BLaER1 (cell line): Measurements from ENCODE around the gene RABGAP1.

Source experiments
- H3K27ac ChIP-seq: shearing (Covaris generic); formaldehyde crosslinking; 2 replicates; pipeline ENCODE4 v1.8.1; 2022
- H3K27me3 ChIP-seq: shearing (Covaris generic); formaldehyde crosslinking; 2 replicates; pipeline ENCODE4 v1.8.1; 2022
- H3K36me3 ChIP-seq: shearing (Covaris generic); formaldehyde crosslinking; 2 replicates; pipeline ENCODE4 v1.8.1; 2022
- H3K4me1 ChIP-seq: shearing (Covaris generic); formaldehyde crosslinking; 2 replicates; pipeline ENCODE4 v1.8.1; 2022
- H3K4me2 ChIP-seq: shearing (Covaris generic); formaldehyde crosslinking; 2 replicates; pipeline ENCODE4 v1.8.1; 2022
- H3K4me3 ChIP-seq: shearing (Covaris generic); formaldehyde crosslinking; 2 replicates; pipeline ENCODE4 v1.8.1; 2022
- H3K9ac ChIP-seq: shearing (Covaris generic); formaldehyde crosslinking; 2 replicates; pipeline ENCODE4 v1.8.1; 2022
- H3K9me3 ChIP-seq: shearing (Covaris generic); formaldehyde crosslinking; 2 replicates; pipeline ENCODE4 v1.8.1; 2022
- H4K20me1 ChIP-seq: shearing (Covaris generic); formaldehyde crosslinking; 2 replicates; pipeline ENCODE4 v1.8.1; 2022
- Cebpa-rat ChIP-seq: shearing (Covaris generic); IDR thresholded peaks from 2 replicates; pipeline ENCODE4 v1.8.1; 2022

The RABGAP1 gene

DNA sequence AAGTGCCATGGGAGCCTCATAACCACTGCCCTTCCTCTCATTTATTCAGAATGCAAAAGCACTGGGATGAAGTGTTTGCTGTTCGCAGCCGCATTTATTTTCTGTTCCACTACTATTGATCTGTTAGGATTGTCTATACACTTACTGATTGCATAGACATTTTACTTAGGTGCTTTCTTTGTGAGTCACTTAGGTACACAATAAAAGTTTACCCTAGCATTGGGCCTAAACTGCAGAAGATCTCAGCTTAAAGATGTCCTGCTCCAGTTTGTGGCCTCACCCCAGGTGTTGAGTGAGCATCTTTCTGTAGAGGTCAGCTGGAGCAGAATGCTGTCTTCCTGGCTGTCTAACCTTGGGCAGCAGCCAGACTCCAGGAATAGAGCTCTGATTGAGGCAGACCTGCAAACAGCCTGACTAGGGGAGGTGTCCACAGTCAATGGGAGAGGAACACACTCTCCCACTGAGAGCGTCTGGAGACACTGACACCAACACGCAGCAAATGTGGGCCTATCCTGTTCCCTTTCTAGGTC lies 146.6 kb downstream of the RABGAP1 start:
- Histone ChIP-seq H4K20me1 (no peaks in the 10 kb centered on the region), H3K9me3 (no peaks in the 10 kb centered on the region), H3K4me3 (no peak overlapping the region), H3K27me3 (no peaks in the 10 kb centered on the region), H3K4me1 (peaks cover 25% of the 10 kb centered on the region), H3K27ac (no peak overlapping the region), H3K36me3 (peaks cover 79% of the 10 kb centered on the region), H3K4me2 (no peak overlapping the region), H3K9ac (no peak overlapping the region)
- no peak for TF ChIP-seq Cebpa-rat

DNA sequence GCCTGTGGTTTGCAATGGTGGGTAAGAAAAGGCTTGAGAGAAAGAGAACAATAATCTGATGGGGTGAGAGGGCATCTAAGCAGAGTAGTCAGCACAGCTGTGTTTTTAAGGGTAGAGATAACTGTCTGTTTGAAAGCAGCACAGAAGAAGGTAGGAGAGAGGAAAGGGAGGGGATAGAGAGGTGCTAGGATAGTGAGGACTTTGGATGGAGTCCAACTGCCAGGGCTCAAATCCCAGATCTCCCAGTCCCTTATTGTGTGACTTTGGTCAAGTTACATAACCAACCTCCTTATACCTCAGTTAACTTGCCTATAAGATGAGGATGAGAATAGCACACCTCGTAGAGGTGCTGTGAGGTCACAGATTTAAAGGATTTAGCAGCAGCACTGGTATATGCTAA lies 148.2 kb downstream of the RABGAP1 start:
- peaks cover 23% of the 10 kb centered on the region for H3K4me1 ChIP-seq
- peaks cover 82% of the 10 kb centered on the region for H3K36me3 ChIP-seq
- H3K27ac ChIP-seq, result no peak overlapping the region
- H3K9ac ChIP-seq, result no peak overlapping the region
- no peaks in the 10 kb centered on the region for H4K20me1 ChIP-seq
- no peak for TF ChIP-seq Cebpa-rat
- no peak overlapping the region for H3K4me2 ChIP-seq
- H3K4me3 ChIP-seq, result no peak overlapping the region
- no peaks in the 10 kb centered on the region for H3K9me3 ChIP-seq
- H3K27me3 ChIP-seq, result no peaks in the 10 kb centered on the region

DNA sequence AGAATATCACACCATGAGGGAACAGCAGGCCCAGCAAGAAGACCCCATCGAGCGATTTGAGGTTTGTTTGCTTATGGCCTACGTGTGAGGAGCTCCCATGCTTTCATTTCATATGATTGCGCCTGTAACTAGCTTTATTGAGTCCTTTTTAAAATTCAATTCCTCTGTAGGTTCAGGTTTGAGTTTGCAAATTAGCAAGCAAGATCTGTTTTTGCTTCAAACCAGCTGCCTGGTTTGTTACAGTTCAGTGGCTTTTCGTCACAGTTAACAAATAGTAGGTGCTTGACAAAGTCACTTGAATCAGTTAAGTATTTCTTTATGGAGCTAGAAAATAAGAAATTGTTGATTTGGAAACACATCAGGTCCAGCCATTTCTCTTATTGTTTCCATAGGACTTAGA lies 149.0 kb downstream of the RABGAP1 start:
- Histone ChIP-seq H3K36me3 (peaks cover 84% of the 10 kb centered on the region), H3K4me1 (peaks cover 15% of the 10 kb centered on the region), H3K4me2 (no peak overlapping the region), H4K20me1 (no peaks in the 10 kb centered on the region), H3K27ac (no peak overlapping the region), H3K9me3 (no peaks in the 10 kb centered on the region), H3K4me3 (no peak overlapping the region), H3K27me3 (no peaks in the 10 kb centered on the region), H3K9ac (no peak overlapping the region)
- TF ChIP-seq Cebpa-rat, result no peak

DNA sequence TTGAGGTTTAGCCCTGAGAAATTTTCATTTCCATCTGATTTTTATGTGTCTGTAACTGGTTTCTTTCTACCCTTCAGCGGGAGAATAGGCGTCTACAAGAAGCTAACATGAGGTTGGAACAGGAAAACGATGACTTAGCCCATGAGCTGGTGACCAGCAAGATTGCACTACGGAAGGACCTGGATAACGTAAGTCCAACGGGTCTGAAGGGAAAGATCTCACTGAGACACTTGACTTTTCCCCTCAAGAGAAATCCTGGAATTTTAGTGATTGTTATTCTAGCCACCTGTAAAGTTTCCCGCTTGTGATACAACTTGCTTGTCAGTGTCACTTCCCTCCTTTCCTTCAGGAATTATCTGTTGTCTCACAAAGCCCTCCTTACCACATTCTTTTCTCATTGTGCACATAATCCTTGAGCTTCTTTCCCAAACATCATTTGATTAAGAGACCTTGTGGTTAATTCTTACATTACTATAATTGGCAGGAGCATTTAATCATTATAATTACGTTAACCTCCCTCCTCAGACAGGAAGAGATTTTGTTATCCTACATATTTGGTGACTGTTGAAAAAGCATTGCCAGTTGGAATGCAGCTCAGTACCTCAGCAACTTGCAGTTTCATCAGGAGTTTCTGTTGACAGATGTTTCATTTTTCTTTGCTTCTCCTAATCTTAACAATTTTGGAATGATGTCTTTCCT lies 149.5 kb downstream of the RABGAP1 start:
- H3K4me2 ChIP-seq, result no peak overlapping the region
- H3K9ac ChIP-seq, result no peak overlapping the region
- TF ChIP-seq Cebpa-rat, result no peak

DNA sequence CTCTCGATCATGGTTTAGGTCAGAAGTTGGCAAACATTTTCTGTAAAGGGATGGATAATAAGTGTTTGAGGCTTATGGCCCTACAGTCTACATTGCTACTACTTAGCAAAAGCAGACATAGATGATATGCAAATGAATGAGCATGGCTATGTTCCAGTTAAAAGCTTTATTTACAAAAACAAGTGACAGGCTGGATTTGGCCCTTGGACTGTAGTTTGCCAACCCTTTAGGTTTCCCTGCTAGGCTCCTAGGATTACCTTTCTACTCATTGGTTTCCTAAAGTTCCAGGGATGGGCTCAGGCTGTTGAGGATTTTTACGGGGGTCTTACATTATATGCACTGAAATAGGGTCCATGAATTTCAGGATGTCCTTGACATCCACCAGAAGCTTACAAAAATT lies 150.1 kb downstream of the RABGAP1 start:
- Histone ChIP-seq H3K9ac (no peak overlapping the region), H3K9me3 (no peaks in the 10 kb centered on the region), H3K4me1 (peaks cover 7% of the 10 kb centered on the region), H3K27me3 (no peaks in the 10 kb centered on the region), H4K20me1 (no peaks in the 10 kb centered on the region), H3K27ac (no peak overlapping the region), H3K4me3 (no peak overlapping the region), H3K36me3 (peaks cover 85% of the 10 kb centered on the region), H3K4me2 (no peak overlapping the region)
- TF ChIP-seq Cebpa-rat, result no peak

More for the DNA sequence above, 149.5 kb downstream of the RABGAP1 start:
- H4K20me1 ChIP-seq, result no peaks in the 10 kb centered on the region
- H3K4me3 ChIP-seq, result no peak overlapping the region
- peaks cover 86% of the 10 kb centered on the region for H3K36me3 ChIP-seq
- no peaks in the 10 kb centered on the region for H3K27me3 ChIP-seq
- H3K27ac ChIP-seq, result no peak overlapping the region
- no peaks in the 10 kb centered on the region for H3K9me3 ChIP-seq
- peaks cover 13% of the 10 kb centered on the region for H3K4me1 ChIP-seq

DNA sequence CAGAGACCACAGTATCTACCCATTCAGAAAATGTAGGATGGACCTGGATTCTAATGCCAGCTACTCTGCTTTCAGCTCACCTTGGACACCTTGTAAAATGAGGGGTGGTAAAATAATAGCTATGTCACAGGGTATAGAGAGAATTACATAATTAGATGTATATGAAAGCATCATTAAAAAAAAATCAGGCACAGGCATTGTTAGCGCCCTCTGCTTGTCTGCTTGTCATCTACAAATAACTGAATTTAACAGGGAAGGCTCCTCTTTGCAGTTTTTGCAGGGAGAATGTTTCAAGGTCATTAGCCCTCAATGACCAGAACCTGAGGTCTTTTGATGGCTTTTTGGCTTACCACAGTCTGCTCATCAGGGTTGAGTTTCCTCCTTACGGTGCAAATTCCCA lies 150.6 kb downstream of the RABGAP1 start:
- Histone ChIP-seq H3K27ac (no peak overlapping the region), H3K27me3 (no peaks in the 10 kb centered on the region), H3K4me2 (no peak overlapping the region), H3K9me3 (no peaks in the 10 kb centered on the region), H3K9ac (no peak overlapping the region), H3K4me1 (peaks cover 4% of the 10 kb centered on the region; the same call in 1 of the 2 replicates), H4K20me1 (no peaks in the 10 kb centered on the region), H3K4me3 (no peak overlapping the region), H3K36me3 (peaks cover 86% of the 10 kb centered on the region)
- TF ChIP-seq Cebpa-rat, result no peak

DNA sequence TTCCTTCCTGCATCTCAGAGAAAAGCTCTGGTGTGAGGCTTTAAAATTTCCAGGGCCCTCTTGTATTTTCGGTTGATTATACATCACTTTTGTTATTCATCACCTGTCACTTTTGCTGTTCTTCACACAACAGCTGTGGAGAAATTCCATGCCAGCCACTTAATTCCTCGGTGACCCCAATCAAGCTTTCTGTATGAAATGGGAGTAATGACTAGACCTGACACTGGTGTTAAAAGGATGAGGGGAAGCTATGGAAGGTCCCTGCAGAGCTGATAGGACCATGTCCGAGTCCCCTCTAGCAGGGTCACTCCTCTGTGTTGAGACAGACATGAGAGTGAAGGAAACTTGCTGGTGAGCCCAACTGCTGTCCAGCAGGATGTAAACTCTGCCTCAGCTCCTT lies 152.3 kb downstream of the RABGAP1 start:
- Histone ChIP-seq H3K4me1 (peaks cover 4% of the 10 kb centered on the region; the same call in 1 of the 2 replicates), H3K9ac (no peak overlapping the region), H3K27me3 (no peaks in the 10 kb centered on the region), H3K27ac (no peak overlapping the region), H4K20me1 (no peaks in the 10 kb centered on the region), H3K9me3 (no peaks in the 10 kb centered on the region), H3K4me3 (no peak overlapping the region), H3K36me3 (peaks cover 89% of the 10 kb centered on the region), H3K4me2 (no peak overlapping the region)
- TF ChIP-seq Cebpa-rat, result no peak

DNA sequence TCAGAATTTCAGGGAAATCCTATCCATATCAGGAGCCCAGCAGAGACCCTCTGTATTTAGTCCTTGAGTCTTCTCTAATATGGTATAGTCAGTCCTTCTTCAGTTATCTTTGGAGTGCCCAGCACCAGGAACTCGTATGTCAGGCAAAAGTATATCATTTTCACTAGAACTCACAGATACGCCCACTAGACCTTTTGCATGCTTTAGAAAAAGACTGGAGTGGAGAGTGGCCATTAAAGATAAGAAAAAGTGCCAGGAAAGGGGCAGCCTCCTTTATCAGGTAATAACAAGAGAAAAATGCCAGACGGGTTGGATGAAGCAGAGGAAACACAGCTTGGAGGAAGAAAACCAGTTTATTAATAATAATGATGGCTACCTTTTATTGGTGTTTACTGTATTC lies 156.2 kb downstream of the RABGAP1 start:
- peaks cover 4% of the 10 kb centered on the region; the same call in 1 of the 2 replicates for H3K4me1 ChIP-seq
- peaks cover 84% of the 10 kb centered on the region for H3K36me3 ChIP-seq
- H3K4me3 ChIP-seq, result no peak overlapping the region
- no peaks in the 10 kb centered on the region for H3K27me3 ChIP-seq
- H3K9me3 ChIP-seq, result no peaks in the 10 kb centered on the region
- no peak for TF ChIP-seq Cebpa-rat
- H3K27ac ChIP-seq, result no peak overlapping the region
- no peak overlapping the region for H3K4me2 ChIP-seq
- no peak overlapping the region for H3K9ac ChIP-seq
- no peaks in the 10 kb centered on the region for H4K20me1 ChIP-seq

DNA sequence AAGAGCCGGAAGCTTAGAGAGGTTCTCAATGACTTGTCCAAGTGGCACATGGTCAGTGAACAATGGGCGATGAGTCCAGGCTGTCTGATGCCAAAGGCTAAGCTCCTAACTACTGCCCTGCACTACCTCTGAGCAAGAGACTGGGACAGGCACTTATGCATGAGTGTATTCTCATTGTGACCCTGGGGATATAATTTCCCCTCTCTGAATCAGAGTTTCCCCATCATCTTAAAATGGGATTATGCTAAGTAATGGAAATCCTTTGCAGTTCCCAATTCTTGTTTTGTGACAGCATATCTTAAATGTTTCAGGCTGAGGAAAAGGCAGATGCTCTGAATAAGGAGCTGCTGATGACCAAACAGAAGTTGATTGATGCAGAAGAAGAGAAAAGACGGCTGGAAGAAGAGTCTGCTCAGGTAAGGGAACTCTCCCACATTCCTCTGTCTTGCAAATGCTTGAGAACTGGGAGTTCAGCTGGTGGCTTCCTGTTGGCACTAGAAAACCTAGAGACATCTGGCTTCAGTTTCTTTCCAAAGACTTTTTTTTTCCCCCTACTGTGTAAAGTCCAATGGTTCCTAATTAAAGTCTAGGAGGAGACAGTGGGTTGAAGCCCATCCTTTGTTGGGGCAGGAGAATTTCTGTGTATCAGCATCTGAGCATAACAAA lies 156.7 kb downstream of the RABGAP1 start:
- H3K4me1 ChIP-seq, result peaks cover 4% of the 10 kb centered on the region; the same call in 1 of the 2 replicates
- peaks cover 84% of the 10 kb centered on the region for H3K36me3 ChIP-seq
- H3K27me3 ChIP-seq, result no peaks in the 10 kb centered on the region
- no peaks in the 10 kb centered on the region for H4K20me1 ChIP-seq
- H3K4me3 ChIP-seq, result no peak overlapping the region
- no peak overlapping the region for H3K27ac ChIP-seq
- no peak overlapping the region for H3K9ac ChIP-seq
- no peak for TF ChIP-seq Cebpa-rat
- no peaks in the 10 kb centered on the region for H3K9me3 ChIP-seq
- no peak overlapping the region for H3K4me2 ChIP-seq

DNA sequence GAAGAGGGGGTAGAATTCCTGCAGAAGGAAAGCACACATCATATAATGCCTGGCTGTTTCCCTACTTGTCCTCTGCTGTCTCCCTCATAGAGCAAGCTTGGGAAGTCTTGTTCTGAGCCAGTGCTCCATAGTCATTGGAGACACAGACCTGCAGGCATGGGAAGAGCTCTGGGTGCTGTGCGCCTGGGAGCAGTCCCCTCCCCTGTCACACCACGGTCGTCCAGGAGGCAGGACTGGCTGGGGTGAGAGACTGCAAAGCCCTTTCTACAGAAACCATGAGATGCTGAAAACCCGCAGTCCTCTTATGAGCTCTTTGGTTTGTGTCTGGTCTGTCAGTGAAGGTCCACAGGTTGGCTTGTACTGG lies 157.3 kb downstream of the RABGAP1 start:
- no peak overlapping the region for H3K9ac ChIP-seq

More for the DNA sequence above, 157.3 kb downstream of the RABGAP1 start:
- Histone ChIP-seq H3K9me3 (no peaks in the 10 kb centered on the region), H3K4me1 (peaks cover 4% of the 10 kb centered on the region; the same call in 1 of the 2 replicates), H3K27ac (no peak overlapping the region), H3K4me2 (no peak overlapping the region), H3K27me3 (no peaks in the 10 kb centered on the region), H4K20me1 (no peaks in the 10 kb centered on the region), H3K4me3 (no peak overlapping the region), H3K36me3 (peaks cover 84% of the 10 kb centered on the region)
- no peak for TF ChIP-seq Cebpa-rat
